GM21381 (cell line): ENCODE results near the gene TUBAL3.
"Not testable (repeated sequence)": the region's sequence is repeated elsewhere in the genome, so short reads cannot be mapped to it uniquely, and the experiment has no call there.

ENCODE experiments used
- ATAC-seq: cut with Tn5 transposase; IDR thresholded peaks from one replicate; pipeline ENCODE4 v1.9.1; 2021; ENCODE audit warnings: mild to moderate bottlenecking, moderate library complexity; ENCODE audit not compliant: unreplicated experiment

Gene TUBAL3

DNA sequence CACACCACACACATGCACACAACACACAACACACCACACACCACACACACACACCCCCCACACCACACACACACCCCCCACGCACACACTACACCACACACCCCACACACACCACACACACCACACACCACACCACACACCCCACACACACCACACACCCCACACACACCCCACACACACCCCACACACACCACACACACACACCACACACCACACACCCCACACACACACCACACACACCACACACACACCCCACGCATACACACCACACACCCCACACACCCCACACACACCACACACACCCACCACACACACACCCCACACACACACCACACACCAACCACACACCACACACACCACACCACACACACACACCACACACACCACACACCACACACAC lies 23.4 kb downstream of the TUBAL3 start:
- no peak for ATAC-seq

DNA sequence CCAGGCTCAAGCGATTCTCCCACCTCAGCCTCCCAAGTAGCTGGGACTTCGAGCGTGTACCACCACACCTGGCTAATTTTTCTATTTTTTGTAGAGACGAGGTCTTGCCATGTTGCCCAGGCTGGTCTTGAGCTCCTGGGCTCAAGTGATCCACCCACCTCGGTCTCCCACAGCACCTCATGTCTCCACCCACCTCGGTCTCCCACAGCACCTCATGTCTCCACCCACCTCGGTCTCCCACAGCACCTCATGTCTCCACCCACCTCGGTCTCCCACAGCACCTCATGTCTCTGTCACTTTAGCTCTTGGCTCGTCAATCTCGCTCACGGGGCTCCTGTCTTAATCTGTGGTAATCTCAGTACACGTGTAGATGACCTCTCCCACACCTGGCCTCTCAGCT lies 24.2 kb downstream of the TUBAL3 start:
- not testable (repeated sequence) for ATAC-seq

DNA sequence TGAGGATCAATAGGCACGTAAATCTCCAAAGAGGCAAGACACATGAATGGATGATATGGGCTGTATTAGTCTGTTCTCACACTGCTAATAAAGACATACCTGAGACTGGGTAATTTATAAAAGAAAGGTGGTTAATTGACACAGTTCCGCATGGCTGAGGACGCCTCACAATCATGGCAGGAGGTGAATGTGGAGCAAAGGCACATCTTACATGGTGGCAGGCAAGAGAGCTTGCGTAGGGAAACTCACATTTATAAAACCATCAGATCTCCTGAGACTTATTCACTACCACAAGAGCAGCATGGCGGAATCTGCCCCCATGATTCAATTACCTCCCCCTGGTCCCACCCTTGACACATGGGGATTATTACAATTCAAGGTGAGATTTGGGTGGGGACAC lies 25.4 kb downstream of the TUBAL3 start:
- not testable (repeated sequence) for ATAC-seq

DNA sequence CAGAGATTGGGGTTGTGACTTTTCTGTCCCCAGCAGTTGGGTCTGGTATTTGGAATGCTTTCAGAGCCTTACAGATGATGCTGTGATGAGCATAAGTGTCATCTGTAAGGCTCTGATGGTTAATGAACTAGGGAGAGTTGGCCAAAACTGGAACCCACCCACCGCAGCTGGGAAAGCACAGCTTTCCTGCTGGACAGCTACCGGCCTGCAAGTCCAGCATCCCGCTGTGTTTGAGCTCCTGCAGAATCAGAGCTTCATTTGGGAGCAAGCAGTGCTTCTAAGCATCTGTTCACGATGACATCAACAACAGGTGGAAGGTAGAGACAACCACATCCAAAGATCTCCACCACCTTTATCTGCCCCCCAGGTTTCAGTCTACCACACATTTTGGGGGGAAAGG lies 28.2 kb downstream of the TUBAL3 start:
- ATAC-seq = no peak

DNA sequence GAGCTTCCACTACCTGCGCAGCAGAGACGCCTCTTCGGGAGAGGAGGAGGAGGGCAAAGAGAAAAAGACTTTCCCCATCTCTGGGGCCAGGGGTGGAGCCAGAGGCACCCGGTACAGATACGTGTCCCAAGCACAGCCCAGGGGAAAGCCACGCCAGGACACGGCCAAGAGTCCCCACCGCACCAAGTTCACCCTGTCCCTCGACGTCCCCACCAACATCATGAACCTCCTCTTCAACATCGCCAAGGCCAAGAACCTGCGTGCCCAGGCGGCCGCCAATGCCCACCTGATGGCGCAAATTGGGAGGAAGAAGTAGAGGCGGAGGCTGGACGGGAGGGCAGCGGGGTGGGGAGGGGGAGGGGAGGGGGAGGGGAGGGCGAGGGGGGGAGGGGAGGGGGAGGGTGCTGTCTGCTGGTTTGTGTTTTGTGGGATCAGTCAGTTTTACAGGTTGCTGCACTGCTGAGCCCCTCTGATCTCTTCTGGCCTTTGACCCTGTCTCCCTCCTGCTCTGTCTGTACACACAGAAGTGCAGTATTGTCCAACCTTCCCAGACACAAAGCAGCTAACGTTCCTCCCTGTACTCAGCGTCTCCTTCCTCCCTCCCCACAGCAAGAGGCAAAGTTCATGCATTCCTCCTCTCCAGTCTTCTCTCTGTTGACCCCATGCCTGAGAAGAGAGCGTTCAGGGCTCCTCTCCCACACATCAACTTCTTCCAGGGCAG lies 30.6 kb downstream of the TUBAL3 start:
- no peak for ATAC-seq

DNA sequence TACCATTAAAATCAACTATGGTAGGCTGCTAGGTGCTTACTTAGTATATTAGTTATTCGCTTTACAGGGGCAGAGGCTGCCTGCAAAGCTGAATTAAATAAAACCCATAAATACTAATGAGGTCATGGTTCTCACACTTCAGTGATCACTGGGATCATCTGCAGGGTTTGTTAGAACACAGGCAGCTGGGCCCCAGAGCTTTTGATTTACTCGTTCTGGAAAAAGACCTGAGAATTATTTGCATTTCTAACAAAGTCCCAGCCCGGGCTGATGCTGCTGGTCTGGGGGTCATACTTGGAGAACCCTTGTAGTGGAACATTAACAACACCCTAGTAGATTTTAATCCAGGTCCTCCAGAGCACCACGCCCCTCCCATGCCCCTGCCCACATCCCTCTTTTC lies 31.3 kb downstream of the TUBAL3 start:
- ATAC-seq = no peak

DNA sequence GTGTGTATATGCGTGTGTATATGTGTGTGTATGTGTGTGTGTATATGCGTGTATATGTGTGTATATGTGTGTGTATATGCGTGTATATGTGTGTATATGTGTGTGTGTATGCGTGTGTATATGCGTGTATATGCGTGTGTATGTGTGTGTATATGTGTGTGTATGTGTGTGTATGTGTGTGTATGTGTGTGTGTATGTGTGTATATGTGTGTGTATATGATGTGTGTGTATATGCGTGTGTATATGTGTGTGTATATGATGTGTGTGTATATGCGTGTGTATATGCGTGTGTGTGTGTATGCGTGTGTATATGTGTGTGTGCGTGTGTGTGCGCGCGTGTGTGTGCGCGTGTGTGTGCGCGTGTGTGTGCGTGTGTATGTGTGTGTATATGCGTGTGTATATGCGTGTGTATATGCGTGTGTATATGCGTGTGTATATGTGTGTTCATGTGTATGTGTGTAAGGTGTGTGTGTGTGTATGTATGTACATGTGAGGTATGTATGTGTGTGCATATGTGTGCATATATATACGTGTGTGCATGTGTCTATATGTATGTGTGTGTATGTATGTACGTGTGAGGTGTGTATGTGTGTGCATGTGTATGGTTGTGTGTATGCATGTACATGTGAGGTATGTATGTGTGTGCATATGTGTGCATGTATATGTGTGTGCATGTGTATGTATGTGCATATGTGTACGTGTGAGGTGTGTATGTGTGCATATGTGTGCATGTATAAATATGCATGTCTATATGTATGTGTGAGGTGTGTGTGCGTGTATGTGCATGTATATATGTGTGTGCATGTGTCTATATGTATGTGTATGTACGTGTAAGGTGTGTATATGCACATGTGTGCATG lies 33.9 kb downstream of the TUBAL3 start:
- no peak for ATAC-seq

DNA sequence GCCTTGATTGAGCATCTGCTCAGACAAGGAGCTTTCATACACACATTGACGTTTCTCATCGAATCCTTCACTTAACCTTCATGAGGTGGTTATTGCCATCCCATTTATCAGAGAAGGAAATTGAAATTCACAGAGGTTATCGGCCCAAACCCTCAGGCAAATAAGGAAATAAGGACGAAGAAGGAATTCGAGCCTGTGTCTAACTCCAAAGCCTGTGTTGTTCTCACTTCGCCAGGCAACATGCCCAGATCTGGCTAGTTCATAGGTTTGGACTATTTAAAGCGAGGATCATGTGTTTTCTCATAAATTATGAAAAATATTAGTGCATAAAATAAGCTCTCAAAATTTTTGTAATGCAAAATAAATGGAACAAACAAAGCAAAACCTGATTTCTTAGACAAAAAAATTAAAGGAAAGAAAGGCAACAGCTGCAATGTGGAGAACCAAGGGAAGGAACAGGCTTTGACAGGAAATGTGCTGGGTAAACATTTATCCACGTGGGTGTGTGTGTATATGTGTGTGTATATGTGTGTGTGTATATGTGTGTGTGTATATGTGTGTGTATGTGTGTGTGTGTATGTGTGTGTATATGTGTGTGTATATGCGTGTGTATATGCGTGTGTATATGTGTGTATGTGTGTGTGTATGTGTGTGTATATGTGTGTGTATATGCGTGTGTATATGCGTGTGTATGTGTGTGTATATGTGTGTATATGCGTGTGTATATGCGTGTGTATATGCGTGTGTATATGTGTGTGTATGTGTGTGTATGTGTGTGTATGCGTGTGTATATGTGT lies 35.1 kb downstream of the TUBAL3 start:
- ATAC-seq = no peak

DNA sequence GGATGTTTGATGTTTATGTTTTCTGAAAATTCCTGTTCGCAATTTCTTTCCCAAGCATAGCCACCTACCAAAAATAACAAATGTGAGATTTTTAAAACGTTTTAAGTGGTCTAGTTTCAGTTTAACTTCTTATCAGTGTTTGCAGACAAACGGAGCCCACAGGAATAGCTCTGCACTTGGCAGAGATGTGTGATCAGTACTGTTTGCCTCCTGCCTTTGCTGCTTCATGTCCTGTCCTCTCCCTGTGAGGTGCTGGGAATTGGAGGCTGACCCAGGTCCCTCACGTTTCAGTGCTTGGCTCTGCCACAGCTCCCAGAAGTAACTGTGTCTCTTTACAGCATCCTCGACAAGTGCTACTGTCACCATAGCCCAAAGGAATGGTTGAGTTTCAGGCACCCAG lies 38.7 kb downstream of the TUBAL3 start:
- ATAC-seq = no peak

DNA sequence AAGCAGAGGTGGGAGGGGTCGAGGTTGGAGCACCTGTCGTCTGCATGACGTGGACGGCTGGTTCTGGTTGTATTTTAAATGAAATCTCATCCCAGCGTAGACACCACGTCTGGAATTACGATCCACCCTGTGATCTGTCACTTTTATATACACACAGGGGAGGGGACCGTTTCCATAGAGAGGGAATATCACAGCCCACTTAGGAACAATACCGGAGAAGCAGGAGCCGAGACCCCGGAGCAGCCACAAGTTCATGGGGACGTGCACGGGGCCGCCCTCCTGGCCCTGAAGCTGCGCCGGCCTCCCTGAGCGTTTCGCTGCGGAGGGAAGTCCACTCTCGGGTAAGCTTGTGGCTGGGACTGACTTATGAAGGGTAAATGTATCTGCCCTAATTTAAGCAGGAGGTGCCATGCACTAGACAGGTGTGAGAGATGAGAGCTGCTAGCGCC lies 39.7 kb downstream of the TUBAL3 start, which contains the start of gene UCN3:
TSS of gene UCN3 (plus strand) at position 77 of the 449 bp plus-strand sequence. CDS start 8,755 bp downstream, outside the sequence.
- no peak for ATAC-seq

DNA sequence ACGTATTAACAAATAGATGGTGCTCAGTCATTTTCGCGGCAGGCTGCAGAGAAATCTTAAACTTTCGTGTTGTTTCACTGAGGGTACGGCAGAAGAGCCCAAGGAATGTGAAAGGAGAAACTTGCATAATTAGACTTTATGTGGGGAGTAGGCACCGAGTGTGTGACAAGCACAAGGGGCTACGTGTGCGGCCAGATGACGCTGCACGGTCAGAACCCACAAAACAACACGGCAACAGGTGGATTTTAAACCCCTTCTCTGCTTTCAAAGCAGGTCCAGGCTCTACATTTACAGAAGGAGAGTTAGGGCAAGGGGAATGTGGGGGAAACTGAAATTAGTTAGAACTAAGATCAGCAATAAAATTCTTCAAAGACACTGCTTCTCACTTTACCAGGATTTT lies 40.3 kb downstream of the TUBAL3 start:
- no peak for ATAC-seq

DNA sequence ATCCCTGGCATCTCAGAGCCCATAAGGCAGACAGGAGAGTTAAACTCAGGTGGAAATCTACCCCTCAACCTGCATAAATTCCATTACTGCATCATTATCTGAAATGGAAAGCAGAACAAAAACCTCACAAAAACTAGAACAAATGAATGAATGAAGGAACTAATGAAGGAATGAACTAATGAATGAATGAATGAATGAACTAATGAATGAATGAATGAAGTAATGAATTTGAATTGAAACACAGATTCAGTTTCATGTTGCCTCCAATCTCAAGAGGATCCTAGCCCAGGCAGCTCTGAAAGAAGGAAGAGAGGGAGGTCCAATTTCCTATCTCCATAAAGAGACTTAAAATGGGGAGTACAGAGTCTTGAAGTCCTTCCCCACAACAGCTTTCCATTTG lies 41.8 kb downstream of the TUBAL3 start:
- no peak for ATAC-seq

DNA sequence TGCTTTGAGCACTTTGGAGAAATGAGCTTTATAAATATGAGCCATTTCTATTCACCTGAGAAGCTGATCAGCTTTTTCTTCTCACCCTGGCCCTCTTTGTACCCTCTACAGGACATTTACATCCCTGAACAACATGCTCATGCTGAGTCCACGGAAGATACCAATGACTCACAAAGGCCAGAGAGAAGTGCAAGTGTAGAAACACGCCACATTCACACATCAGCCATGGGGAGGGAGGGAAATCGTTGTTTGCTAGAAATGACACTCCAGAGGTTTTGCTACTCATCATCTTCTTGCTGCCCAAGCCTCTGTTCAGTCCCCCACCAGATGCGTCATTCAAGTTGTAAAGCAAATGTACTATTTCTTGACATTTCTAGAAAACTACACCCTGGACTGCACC lies 42.7 kb downstream of the TUBAL3 start:
- no peak for ATAC-seq

DNA sequence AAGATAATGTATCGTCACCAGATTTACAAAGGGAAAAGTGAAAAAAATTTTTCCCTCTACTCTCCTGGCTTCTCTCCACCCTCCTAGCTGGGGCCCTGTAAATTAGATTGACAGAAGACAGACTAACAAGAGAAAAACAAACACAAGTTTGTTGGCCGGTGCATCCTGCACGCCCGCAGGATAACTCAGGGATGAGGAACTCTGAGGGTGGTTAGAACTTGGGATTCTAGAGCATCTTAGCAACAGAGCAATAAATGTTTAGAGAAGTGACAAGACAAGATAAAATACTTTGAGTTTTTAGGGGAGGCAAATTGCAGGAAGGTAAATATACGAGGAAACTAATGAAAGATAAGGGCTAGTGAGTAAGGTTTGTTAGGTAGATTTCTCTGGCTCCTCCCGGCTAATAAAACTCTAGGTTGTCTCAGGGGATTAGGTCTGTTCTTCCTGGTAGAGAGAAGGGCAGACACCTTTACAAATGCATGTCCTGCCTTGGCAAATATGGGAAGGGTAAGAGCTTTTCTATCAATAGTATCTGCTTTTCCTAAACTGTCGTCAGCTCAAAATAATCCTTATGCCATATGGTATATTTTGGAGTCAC lies 44.2 kb downstream of the TUBAL3 start:
- ATAC-seq = no peak

DNA sequence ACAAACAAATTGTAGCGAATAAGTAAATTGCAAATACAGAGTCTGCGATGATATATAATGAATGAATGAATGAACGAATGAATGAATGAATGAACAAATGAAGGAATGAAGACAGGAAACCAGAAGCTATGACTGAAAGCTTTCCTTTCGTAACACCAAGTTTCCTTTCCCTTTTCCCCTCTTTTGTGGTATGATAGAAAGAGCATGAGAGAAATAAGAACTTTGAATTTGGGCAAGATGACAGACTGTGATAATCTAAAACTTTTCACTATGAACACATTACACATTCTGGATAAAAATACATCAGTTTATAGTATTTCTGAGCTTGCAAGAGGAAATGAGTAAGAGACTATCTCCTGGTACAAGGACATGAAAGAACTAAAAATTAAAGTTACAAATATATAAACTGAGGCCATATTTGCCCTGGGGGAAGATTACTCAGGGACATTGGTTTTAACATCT lies 48.3 kb downstream of the TUBAL3 start:
- ATAC-seq = no peak

DNA sequence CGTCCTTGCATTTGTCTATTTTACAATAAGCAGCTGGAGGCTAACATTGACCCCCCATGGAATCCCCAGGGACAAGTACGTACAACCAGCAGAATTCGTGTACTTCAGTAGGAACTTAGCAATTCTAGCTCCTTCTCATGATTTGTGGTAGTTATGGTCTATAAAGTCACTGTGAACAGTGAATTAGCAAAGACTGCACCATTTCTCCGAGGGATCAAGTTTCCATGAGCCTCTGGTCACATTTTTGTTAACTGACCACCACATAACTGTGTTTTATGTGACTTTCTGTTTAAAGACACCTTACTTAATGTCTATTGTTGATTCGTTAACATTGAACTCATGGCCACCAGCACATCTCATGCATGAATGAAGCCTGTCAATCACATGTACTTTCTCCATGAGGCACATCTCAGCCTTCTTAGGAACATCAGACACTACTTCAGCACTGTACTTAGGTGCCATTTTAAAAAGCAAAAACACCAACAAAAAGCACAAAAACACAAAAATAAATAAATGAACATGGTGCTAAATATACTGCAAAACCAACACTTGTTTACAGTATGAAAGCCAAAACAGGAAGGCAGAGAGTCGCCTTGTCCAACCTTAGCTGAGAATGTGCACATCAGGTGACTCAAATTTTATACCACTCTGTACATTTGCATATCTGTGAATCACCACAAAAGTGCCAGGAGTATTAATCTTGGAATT lies 48.9 kb downstream of the TUBAL3 start:
- ATAC-seq = no peak

DNA sequence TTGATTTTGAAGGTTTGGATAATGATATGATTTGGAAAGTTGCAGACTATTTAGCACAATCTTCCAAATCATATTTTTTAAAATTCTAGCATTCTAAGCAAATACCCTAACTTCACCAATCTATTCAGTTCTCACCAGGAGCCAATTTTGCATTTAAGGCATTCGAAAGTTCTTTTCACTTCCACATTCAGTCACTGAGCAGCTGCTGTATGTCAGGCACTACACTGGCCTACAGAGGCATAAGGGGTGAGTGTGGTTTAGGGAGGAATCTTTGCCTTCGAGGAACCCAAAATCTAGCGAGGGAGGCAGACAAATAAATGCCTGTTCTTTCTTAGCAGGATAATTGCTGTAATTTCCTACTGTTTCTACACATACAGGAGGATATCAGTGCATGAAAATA lies 50.6 kb downstream of the TUBAL3 start:
- no peak for ATAC-seq

DNA sequence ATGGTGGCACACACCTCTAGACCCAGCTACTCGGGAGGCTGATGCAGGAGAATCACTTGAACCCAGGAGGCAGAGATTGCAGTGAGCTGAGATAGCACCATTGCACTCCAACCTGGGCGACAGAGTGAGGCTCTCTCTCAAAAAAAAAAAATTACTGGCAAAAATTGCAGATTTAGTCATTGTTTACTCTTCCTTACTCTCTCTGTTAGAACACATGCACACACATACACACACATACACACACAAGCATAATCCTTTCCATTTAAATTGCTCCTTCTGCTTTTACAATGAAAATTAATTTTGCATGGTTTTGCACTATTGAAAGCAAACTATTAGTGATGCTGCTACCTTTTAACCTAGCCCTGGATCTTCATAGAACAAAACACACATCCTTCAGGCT lies 55.3 kb downstream of the TUBAL3 start:
- no peak for ATAC-seq

DNA sequence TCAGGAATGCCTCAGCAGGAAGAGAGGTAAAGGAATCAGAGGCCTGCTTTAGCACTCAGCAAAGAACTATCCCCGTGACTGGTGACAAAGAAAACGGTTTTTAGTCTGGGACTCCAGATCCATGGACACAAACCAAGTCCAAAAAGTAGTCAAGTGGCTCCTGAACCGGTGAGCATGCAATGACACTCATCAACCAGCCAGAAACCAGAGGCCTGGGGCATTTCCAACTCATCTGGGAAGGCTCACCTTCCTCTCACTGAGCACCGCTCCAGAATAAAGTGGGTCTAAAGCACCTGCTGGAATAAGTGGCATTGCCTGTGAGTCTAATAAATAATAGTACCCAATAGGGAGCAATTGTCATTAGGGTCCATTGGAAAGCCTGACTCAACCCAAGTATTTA lies 57.7 kb downstream of the TUBAL3 start:
- no peak for ATAC-seq

DNA sequence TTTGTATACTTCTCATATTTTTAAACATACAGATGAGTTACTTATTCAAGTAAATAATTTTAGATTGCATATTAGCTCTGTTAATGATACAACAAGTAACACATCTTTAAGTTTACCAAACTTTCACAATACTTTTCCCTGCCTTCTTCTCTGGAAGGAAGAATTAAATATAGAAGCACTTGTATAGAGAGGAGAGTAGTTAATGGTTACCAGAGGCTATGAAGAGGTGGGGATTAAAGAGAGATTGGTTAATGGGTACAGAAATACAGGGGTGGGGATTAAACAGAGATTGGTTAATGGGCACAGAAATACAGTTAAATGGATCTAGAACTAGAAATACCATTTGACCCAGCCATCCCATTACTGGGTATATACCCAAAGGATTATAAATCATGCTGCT lies 59.9 kb downstream of the TUBAL3 start:
- ATAC-seq = no peak
